AG09319 (cell line): ENCODE results near the gene STARD9.

Experiments
- DNase-seq: peaks from one replicate; pipeline ENCODE4 v3.0.0-alpha.2; 2010; ENCODE audit warnings: low read depth; ENCODE audit errors: extremely low read depth
- CTCF ChIP-seq: IDR thresholded peaks from 2 replicates; pipeline ENCODE4 v1.5.1; 2011; ENCODE audit warnings: low read depth, mild to moderate bottlenecking, inconsistent platforms, low read length, moderate library complexity

STARD9 gene

GRCh38 chr15:42735382-42736165, 160.2 kb downstream of the STARD9 start:
- no peak for TF ChIP-seq CTCF
- DNase-seq: no peak

DNA sequence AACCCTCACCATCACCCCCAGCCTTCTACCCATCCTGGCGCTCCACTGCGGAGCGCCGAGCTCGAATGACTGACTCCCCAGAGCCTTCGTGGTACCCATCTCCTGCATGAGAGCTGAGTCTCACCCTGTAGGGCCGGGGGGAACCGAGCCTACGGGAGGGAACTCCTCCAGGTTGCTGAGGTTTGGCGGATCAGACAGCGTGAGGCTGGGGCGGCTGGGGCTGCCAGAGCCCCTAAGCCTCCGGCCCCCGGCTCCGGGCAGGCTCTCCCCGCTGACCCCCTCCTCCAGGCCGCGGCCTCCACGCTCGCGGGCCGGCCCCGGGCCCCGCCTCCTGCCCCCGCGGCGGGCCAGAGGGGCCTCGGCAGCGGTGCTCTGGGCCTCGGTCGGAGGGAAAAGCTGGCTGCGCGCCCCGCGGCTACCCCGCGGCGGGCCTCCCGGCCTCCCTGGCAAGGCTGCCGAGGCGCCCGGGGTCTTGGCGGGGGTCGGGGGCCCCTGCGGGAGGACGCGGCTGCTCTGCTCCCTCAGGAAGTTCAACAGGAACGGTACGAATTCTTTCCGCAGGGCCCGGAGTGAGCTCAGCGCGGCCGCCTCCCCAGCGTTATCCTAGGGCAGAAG, 160.9 kb downstream of the STARD9 start:
- no peak for DNase-seq
- no peak for TF ChIP-seq CTCF

DNA sequence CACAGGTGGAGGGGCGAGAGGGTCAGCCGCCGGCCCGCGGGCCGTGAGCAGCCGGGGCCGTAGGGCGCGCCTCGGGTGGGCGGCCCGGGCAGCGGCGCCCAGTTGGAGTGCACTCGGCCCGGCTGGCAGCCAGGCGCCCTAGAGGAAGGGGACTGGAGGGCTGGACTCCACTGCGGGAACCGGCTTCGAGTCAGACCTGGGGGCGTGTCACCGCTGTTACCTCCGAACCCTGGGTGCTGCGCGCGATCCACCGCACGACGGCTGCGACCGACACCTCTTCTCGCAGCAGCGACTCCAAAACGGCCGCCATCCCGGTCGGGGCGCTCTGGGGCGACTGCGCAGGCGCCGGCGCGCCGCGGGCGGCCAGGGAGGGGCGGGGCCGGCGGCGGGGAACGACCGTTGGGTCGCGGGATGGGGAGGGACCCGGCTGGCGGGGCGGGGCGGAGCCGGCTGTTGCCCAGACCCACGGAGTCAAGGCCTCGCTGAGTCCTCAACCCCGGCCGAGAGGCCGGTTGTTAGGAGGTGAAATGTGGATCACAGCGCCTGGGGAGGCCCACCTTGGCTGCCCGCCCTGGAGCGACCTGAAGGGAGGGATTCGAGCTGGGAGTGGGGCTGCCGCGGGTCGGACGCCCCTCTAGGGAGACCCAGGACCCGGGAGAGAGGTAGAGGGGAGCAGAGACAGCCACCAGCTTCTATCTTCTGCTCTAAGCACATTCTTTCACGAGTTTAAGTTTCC, 161.6 kb downstream of the STARD9 start, which contains the start of gene CDAN1:
Gene CDAN1 (minus strand): TSS at position 336 of the 736 bp plus-strand sequence. CDS start 26 bp downstream, at position 310.
- peak; percentile 44 for DNase-seq
- no peak for TF ChIP-seq CTCF

DNA sequence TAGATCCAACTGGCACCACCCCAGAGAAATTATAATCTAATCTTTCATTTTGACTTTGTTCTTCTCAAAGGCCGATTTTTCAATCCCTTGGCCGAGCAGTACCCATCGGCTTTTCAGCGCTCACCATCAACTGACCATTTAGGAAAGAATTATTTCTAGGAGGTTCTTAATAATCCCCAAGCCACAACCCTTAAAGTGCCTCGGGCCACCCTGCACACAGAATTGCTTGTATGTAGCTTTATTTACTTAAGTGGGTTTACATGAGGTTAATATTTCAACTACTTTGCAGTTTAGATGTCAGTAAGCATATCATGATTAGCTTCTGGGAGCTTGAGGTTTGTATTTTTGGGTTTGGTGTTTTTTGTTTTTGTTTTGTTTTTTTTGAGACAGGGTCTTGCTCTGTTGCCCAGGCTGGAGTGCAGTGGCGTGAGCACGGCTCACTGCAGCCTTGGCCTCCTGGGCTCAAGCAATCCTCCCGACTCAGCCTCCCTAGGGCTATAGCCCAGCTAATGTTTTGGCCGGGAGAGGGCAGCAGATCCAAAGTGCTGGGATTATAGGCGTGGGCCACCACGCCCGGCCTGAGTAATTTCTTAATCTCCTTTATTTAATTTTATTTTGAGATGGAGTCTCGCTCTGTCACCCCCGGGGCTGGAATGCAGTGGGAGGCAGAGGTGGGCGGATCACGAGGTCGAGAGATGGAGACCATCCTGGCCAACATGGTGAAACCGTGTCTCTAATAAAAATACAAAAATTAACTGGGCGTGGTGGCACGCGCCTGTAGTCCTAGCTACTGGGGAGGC, 162.3 kb downstream of the STARD9 start:
- TF ChIP-seq CTCF: peak; percentile 3; the same call in 1 of the 2 replicates
- DNase-seq: no peak

DNA sequence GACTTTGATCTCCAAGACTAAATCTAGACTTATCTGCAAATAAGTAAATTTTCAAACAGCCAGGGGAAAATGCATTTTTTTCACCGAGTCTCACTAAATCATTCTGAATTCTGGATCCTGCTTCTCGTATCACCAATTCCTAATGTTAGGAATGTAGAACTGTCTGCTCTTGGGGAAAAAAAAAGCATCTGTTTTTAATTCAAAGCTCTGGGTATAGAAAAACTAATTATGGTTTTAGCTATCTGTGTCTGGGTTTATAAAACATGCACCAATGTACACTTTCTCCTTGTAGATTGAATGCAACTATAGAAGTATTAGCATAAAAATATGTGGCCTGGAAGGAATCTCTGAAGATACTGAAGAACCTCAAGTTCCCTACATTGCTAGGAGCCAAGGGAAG, 166.3 kb downstream of the STARD9 start:
- DNase-seq: no peak
- peak; percentile 7 for TF ChIP-seq CTCF

DNA sequence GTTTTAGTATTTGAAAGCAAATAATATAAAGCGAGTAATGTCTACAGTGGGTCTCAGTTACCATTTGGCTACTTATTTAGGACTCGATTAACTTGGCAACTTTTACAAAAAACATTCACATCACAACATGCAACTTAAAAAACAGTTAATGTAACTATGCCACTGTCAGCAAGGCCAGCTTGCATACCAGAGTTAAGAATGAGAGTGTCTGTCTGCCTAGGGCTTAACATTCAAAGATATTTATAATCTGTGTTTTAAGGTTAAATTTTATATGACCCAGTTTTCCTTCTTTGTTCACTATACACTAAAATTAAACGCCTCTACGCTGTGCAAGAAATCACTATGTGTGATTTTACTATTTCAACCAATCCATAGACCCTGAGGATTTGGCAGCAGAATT, 166.7 kb downstream of the STARD9 start:
- TF ChIP-seq CTCF: no peak
- DNase-seq: no peak
